Astrocyte (in vitro differentiated cells and primary cell): Measurements from ENCODE around the gene NFIL3. TPM values are rescaled to one million over a fixed set of nuclear protein-coding genes. Genes with fewer than 3 reads are reported as not detected.
A peak's percentile ranks its signal among the peaks of the same experiment; 100 is the strongest.

Experiments
- DNase-seq: peaks from one replicate; pipeline ENCODE4 v3.0.0-alpha.2; 2010; ENCODE audit warnings: low read depth
- FAIRE-seq: peaks from 2 replicates; lab custom pipeline; 2011; peaks lifted over from hg19 to GRCh38; lab: Jason Lieb, UNC
- H2AFZ ChIP-seq: 2 replicates; pipeline ENCODE4 v1.6.0; 2012; ENCODE audit warnings: low read depth, low read length, inconsistent platforms
- H3K27ac ChIP-seq: 2 replicates; pipeline ENCODE4 v1.5.1; 2011; ENCODE audit warnings: low read depth, low read length, inconsistent platforms
- H3K27me3 ChIP-seq: 2 replicates; pipeline ENCODE4 v1.6.0; 2011; ENCODE audit warnings: low read length, inconsistent platforms; ENCODE audit not compliant: insufficient read depth
- H3K36me3 ChIP-seq: 2 replicates; pipeline ENCODE4 v1.5.1; 2011; ENCODE audit warnings: low read length, inconsistent platforms; ENCODE audit not compliant: insufficient read depth
- H3K4me1 ChIP-seq: 2 replicates; pipeline ENCODE4 v1.5.1; 2011; ENCODE audit warnings: low read length, inconsistent platforms; ENCODE audit not compliant: insufficient read depth
- H3K4me2 ChIP-seq: 2 replicates; pipeline ENCODE4 v1.6.0; 2012; ENCODE audit warnings: low read length, inconsistent platforms
- H3K4me3 ChIP-seq: 2 replicates; pipeline ENCODE4 v1.5.1; 2011; ENCODE audit warnings: low read depth, mild to moderate bottlenecking, low read length, inconsistent platforms; ENCODE audit not compliant: insufficient read depth
- H3K79me2 ChIP-seq: 2 replicates; pipeline ENCODE4 v1.6.0; 2012; ENCODE audit warnings: mild to moderate bottlenecking, low read length, inconsistent platforms; ENCODE audit not compliant: insufficient read depth
- H3K9ac ChIP-seq: 2 replicates; pipeline ENCODE4 v1.6.0; 2012; ENCODE audit warnings: mild to moderate bottlenecking, low read length, inconsistent platforms
- H3K9me3 ChIP-seq: 2 replicates; pipeline ENCODE4 v1.5.1; 2012; ENCODE audit warnings: low read depth, mild to moderate bottlenecking, low read length, inconsistent platforms; ENCODE audit not compliant: insufficient read depth
- H4K20me1 ChIP-seq: 2 replicates; pipeline ENCODE4 v1.6.0; 2012; ENCODE audit warnings: low read length, inconsistent platforms; ENCODE audit not compliant: insufficient read depth
- H3K27ac Mint-ChIP-seq: one replicate; pipeline ENCODE4 v1.8.0; 2021; ENCODE audit warnings: mild to moderate bottlenecking, mixed read lengths; ENCODE audit not compliant: unreplicated experiment
- H3K27me3 Mint-ChIP-seq: one replicate; pipeline ENCODE4 v1.8.0; 2021; ENCODE audit warnings: low read depth, mixed read lengths; ENCODE audit not compliant: unreplicated experiment
- H3K36me3 Mint-ChIP-seq: one replicate; pipeline ENCODE4 v1.8.0; 2021; ENCODE audit warnings: low read depth, mixed read lengths; ENCODE audit not compliant: unreplicated experiment
- H3K4me1 Mint-ChIP-seq: one replicate; pipeline ENCODE4 v1.8.0; 2021; ENCODE audit warnings: low read depth, mixed read lengths; ENCODE audit not compliant: unreplicated experiment
- H3K4me3 Mint-ChIP-seq: one replicate; pipeline ENCODE4 v1.8.0; 2021; ENCODE audit warnings: mild to moderate bottlenecking, moderate library complexity, mixed read lengths; ENCODE audit not compliant: unreplicated experiment
- H3K9me3 Mint-ChIP-seq: one replicate; pipeline ENCODE4 v1.8.0; 2021; ENCODE audit warnings: mild to moderate bottlenecking, mixed read lengths; ENCODE audit not compliant: unreplicated experiment
- CTCF ChIP-seq: IDR thresholded peaks from 2 replicates; pipeline ENCODE4 v1.5.1; 2011; ENCODE audit warnings: low read depth, mild to moderate bottlenecking, inconsistent platforms, low read length, moderate library complexity; ENCODE audit not compliant: insufficient read depth
- EZH2 ChIP-seq: IDR thresholded peaks from 2 replicates; pipeline ENCODE4 v1.6.1; 2012; ENCODE audit warnings: mild to moderate bottlenecking, low read length, inconsistent platforms; ENCODE audit not compliant: insufficient read depth
- total RNA-seq: library from RNA; stranded (reverse); gene quantifications from 2 replicates; pipeline ENCODE4 v1.2.1, GENCODE V29; 2021

Gene NFIL3
- total RNA-seq, 1 donor from 2014 or later = 32.4 TPM

GRCh38 chr9:91418215-91418610, 5.4 kb downstream of the NFIL3 start:
- no peaks in the 10 kb centered on the region for H3K27me3 Mint-ChIP-seq
- Histone ChIP-seq H2AFZ (no peak overlapping the region), H3K4me1 (peaks cover 35% of the 10 kb centered on the region), H3K4me2 (peak overlapping the region; percentile 5), H3K9me3 (no peaks in the 10 kb centered on the region), H3K9ac (no peak overlapping the region), H3K79me2 (peaks cover 99% of the 10 kb centered on the region), H3K4me3 (no peak overlapping the region), H4K20me1 (peaks cover 30% of the 10 kb centered on the region), H3K27me3 (no peaks in the 10 kb centered on the region), H3K27ac (peak overlapping the region; percentile 92), H3K36me3 (no peaks in the 10 kb centered on the region)
- TF ChIP-seq EZH2 (no peak), CTCF (no peak)
- H3K36me3 Mint-ChIP-seq = no peaks in the 10 kb centered on the region
- H3K4me1 Mint-ChIP-seq = peaks cover 41% of the 10 kb centered on the region
- no peak overlapping the region for H3K4me3 Mint-ChIP-seq
- H3K9me3 Mint-ChIP-seq = peaks cover 3% of the 10 kb centered on the region
- FAIRE-seq = no peak
- DNase-seq = no peak
- H3K27ac Mint-ChIP-seq = peak overlapping the region; percentile 98

GRCh38 chr9:91417602-91418214, 5.9 kb downstream of the NFIL3 start:
- H3K4me1 Mint-ChIP-seq = peaks cover 41% of the 10 kb centered on the region
- no peak for FAIRE-seq
- Histone ChIP-seq H3K4me2 (no peak overlapping the region), H3K9ac (peak overlapping the region; percentile 2), H3K4me3 (no peak overlapping the region), H3K27ac (no peak overlapping the region), H2AFZ (no peak overlapping the region), H4K20me1 (peaks cover 25% of the 10 kb centered on the region), H3K9me3 (no peaks in the 10 kb centered on the region), H3K36me3 (no peaks in the 10 kb centered on the region), H3K4me1 (peaks cover 35% of the 10 kb centered on the region), H3K27me3 (no peaks in the 10 kb centered on the region), H3K79me2 (peaks cover 99% of the 10 kb centered on the region)
- H3K9me3 Mint-ChIP-seq = peaks cover 3% of the 10 kb centered on the region
- H3K27ac Mint-ChIP-seq = peak overlapping the region; percentile 98
- TF ChIP-seq EZH2 = no peak
- no peak for TF ChIP-seq CTCF
- no peaks in the 10 kb centered on the region for H3K27me3 Mint-ChIP-seq
- DNase-seq = no peak
- no peak overlapping the region for H3K4me3 Mint-ChIP-seq
- no peaks in the 10 kb centered on the region for H3K36me3 Mint-ChIP-seq

- Histone ChIP-seq H3K27me3 (no peaks in the 10 kb centered on the region), H3K79me2 (peaks cover 95% of the 10 kb centered on the region), H3K9ac (peak overlapping the region; percentile 57), H3K4me2 (peak overlapping the region; percentile 59), H3K4me1 (peaks cover 35% of the 10 kb centered on the region), H3K36me3 (no peaks in the 10 kb centered on the region), H3K4me3 (peak overlapping the region; percentile 9), H2AFZ (no peak overlapping the region), H4K20me1 (peaks cover 17% of the 10 kb centered on the region), H3K9me3 (no peaks in the 10 kb centered on the region), H3K27ac (peak overlapping the region; percentile 66)
- no peak for TF ChIP-seq CTCF
- no peak for TF ChIP-seq EZH2
- Mint-ChIP-seq H3K27ac (peak overlapping the region; percentile 67), H3K9me3 (peaks cover 3% of the 10 kb centered on the region), H3K4me3 (no peak overlapping the region), H3K36me3 (no peaks in the 10 kb centered on the region), H3K4me1 (peaks cover 45% of the 10 kb centered on the region), H3K27me3 (no peaks in the 10 kb centered on the region)
- peak; percentile 67 for DNase-seq
- FAIRE-seq = peak; percentile 66
Observed at GRCh38 chr9:91416096-91416712, 7.4 kb downstream of the NFIL3 start.
